OCI-LY3 (cell line): ENCODE data around the gene SLC24A4.

Source experiments
- H2AFZ ChIP-seq: fragments of 200-600, 300-600 bp; shearing (Covaris generic); 2 replicates; pipeline ENCODE4 v1.6.0; 2014; ENCODE audit warnings: antibody characterized with exemption, low read depth, low read length
- H3K27ac ChIP-seq: fragments of 200-600, 300-600 bp; sonication (generic); 2 replicates; pipeline ENCODE4 v1.5.1; 2014; ENCODE audit warnings: mild to moderate bottlenecking, low read length, moderate library complexity, mixed read lengths
- H3K27me3 ChIP-seq: fragments of 200-600, 300-600 bp; sonication (generic); 2 replicates; pipeline ENCODE4 v1.6.1; 2014; ENCODE audit warnings: low read depth, low read length, mixed read lengths
- H3K36me3 ChIP-seq: fragments of 200-600, 300-600 bp; sonication (generic); replicated peaks from 2 replicates; pipeline ENCODE3; 2014; ENCODE audit warnings: low read depth, low read length, mixed read lengths
- H3K4me1 ChIP-seq: fragments of 300-600, 200-600 bp; sonication (generic); 2 replicates; pipeline ENCODE4 v1.6.1; 2014; ENCODE audit warnings: low read length, mixed read lengths
- H3K4me2 ChIP-seq: fragments of 200-600, 300-600 bp; sonication (generic); 2 replicates; pipeline ENCODE4 v1.6.1; 2014; ENCODE audit warnings: low read length, mixed read lengths
- H3K4me3 ChIP-seq: fragments of 300-600, 200-600 bp; sonication (generic); 2 replicates; pipeline ENCODE4 v1.5.1; 2014; ENCODE audit warnings: antibody characterized with exemption, mild to moderate bottlenecking, low read length, moderate library complexity
- H3K79me2 ChIP-seq: fragments of 300-600, 200-600 bp; shearing (Covaris generic); 2 replicates; pipeline ENCODE4 v1.6.1; 2014; ENCODE audit warnings: mild to moderate bottlenecking, low read length, mixed read lengths
- H3K9ac ChIP-seq: fragments of 300-600, 200-600 bp; shearing (Covaris generic); 2 replicates; pipeline ENCODE4 v1.6.0; 2014; ENCODE audit warnings: mild to moderate bottlenecking, low read length, moderate library complexity
- H3K9me3 ChIP-seq: fragments of 200-600, 300-600 bp; shearing (Covaris generic); 2 replicates; pipeline ENCODE4 v1.6.1; 2014; ENCODE audit warnings: low read length, mixed read lengths; ENCODE audit not compliant: insufficient read depth
- H4K20me1 ChIP-seq: fragments of 200-600, 300-600 bp; sonication (generic); 2 replicates; pipeline ENCODE4 v1.6.1; 2016; ENCODE audit warnings: low read length, mixed read lengths; ENCODE audit not compliant: insufficient read depth
- EZH2phosphoT487 ChIP-seq: fragments of 200-600 bp; shearing (Covaris generic); IDR thresholded peaks from 2 replicates; pipeline ENCODE4 v1.6.1; 2018; ENCODE audit warnings: antibody characterized with exemption, mixed run types, low read depth
- TF ChIP-seq, protein P1 (sequence below): fragments of 200-600, 300-600 bp; sonication (generic); IDR thresholded peaks from 2 replicates; pipeline ENCODE4 v1.5.1; 2014; ENCODE audit warnings: antibody characterized with exemption, low read length, low read depth

The SLC24A4 gene

DNA sequence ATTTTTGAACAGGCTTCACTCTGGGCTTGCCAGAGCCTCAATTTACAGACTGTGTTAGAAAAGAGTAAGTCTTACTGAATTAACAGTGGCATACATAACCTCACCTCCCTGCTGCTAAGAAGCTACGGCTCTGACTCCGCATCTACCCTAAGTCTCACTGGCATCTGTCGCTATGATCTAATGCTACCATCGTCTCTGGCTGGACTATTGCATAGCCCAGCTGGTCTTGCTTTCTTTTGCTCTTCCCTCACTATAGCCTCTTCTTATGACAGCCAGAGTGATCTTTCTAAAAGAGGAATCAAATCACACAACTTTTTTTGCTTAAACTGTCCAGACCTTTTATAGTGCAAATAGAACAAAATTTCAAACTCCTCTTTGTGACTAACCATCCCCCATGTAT, 81.1 kb downstream of the SLC24A4 start:
- Histone ChIP-seq H3K27me3 (no peaks in the 10 kb centered on the region), H3K79me2 (no peaks in the 10 kb centered on the region), H4K20me1 (no peaks in the 10 kb centered on the region), H3K27ac (no peak overlapping the region), H3K4me3 (no peak overlapping the region), H3K4me1 (peaks cover 39% of the 10 kb centered on the region), H3K4me2 (no peak overlapping the region), H2AFZ (no peak overlapping the region), H3K9ac (no peak overlapping the region), H3K36me3 (peaks cover 11% of the 10 kb centered on the region), H3K9me3 (peaks cover 23% of the 10 kb centered on the region)
- TF ChIP-seq, protein P1, sequence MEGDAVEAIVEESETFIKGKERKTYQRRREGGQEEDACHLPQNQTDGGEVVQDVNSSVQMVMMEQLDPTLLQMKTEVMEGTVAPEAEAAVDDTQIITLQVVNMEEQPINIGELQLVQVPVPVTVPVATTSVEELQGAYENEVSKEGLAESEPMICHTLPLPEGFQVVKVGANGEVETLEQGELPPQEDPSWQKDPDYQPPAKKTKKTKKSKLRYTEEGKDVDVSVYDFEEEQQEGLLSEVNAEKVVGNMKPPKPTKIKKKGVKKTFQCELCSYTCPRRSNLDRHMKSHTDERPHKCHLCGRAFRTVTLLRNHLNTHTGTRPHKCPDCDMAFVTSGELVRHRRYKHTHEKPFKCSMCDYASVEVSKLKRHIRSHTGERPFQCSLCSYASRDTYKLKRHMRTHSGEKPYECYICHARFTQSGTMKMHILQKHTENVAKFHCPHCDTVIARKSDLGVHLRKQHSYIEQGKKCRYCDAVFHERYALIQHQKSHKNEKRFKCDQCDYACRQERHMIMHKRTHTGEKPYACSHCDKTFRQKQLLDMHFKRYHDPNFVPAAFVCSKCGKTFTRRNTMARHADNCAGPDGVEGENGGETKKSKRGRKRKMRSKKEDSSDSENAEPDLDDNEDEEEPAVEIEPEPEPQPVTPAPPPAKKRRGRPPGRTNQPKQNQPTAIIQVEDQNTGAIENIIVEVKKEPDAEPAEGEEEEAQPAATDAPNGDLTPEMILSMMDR, result no peak
- TF ChIP-seq EZH2phosphoT487, result no peak

DNA sequence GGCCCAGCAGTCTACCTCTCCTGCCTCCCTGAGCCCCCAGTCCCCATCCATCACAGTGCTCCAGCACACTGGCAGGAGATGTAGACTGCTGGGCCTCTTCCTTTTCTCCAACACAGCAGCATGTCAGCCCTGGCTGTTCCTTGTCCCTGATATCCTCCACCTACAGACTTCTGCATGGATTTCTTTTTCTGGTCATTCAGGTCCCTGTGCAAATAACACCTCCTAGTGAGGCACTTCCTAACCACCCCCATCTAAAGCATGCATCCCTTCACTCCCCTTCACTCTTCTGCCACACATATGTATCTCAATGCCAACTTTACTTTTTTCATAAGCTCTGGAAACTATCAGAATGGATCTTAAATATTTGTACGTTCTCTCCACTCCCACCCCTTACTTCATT, 81.5 kb downstream of the SLC24A4 start:
- H3K9ac ChIP-seq, result no peak overlapping the region
- TF ChIP-seq EZH2phosphoT487, result no peak
- TF ChIP-seq, protein P1, result no peak

DNA sequence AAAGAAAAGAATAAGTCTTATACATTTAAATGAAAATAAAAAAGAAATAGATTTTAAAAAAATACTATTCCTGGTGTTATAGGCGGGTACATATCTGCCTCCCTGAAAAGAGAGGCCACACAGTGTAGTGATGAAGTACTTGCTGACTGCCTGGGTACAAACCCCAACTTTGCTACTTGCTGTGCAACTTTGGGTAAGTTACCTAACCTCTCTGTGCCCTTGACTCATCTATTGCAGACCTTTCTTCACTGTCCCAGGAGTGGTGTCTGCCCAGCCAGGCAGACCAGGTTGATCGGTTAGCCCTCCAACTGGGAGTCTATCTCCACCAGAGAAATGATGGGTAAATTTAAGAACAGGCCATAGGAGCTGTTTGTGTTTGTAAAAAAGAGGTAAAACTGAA, 82.0 kb downstream of the SLC24A4 start:
- H3K4me2 ChIP-seq, result no peak overlapping the region
- no peaks in the 10 kb centered on the region for H4K20me1 ChIP-seq
- no peak overlapping the region for H3K27ac ChIP-seq
- no peaks in the 10 kb centered on the region for H3K27me3 ChIP-seq
- H3K9me3 ChIP-seq, result peaks cover 23% of the 10 kb centered on the region
- TF ChIP-seq EZH2phosphoT487, result no peak
- TF ChIP-seq, protein P1, result no peak
- peaks cover 30% of the 10 kb centered on the region for H3K4me1 ChIP-seq
- peaks cover 11% of the 10 kb centered on the region for H3K36me3 ChIP-seq
- H3K9ac ChIP-seq, result no peak overlapping the region
- H3K4me3 ChIP-seq, result no peak overlapping the region
- no peaks in the 10 kb centered on the region for H3K79me2 ChIP-seq
- H2AFZ ChIP-seq, result no peak overlapping the region

More for the DNA sequence above, 81.5 kb downstream of the SLC24A4 start:
- H3K9me3 ChIP-seq, result peaks cover 23% of the 10 kb centered on the region
- H3K36me3 ChIP-seq, result peaks cover 11% of the 10 kb centered on the region
- H3K4me3 ChIP-seq, result no peak overlapping the region
- H3K4me2 ChIP-seq, result no peak overlapping the region
- H3K4me1 ChIP-seq, result peaks cover 35% of the 10 kb centered on the region
- no peaks in the 10 kb centered on the region for H4K20me1 ChIP-seq
- no peaks in the 10 kb centered on the region for H3K79me2 ChIP-seq
- no peaks in the 10 kb centered on the region for H3K27me3 ChIP-seq
- H2AFZ ChIP-seq, result no peak overlapping the region
- H3K27ac ChIP-seq, result no peak overlapping the region

DNA sequence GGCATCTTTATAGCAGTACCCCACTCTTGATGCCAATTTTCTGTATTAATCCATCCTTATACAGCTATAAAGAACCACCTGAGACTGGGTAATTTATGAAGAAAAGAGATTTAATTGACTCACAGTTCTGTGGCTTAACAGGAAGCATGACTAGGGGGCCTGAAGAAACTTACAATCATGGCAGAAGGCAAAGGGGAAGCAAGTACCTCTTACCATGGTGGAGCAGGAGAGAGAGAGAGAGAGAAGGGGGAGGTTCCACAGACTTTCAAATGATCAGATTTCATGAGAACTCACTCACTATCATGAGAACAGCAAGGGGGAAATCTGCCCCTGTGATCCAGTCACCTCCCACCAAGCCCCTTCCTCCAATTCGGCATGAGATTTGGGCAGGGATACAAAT, 84.4 kb downstream of the SLC24A4 start:
- peaks cover 8% of the 10 kb centered on the region for H3K36me3 ChIP-seq
- no peaks in the 10 kb centered on the region for H3K27me3 ChIP-seq
- TF ChIP-seq EZH2phosphoT487, result no peak
- TF ChIP-seq, protein P1, result no peak
- no peak overlapping the region for H3K27ac ChIP-seq
- no peaks in the 10 kb centered on the region for H3K79me2 ChIP-seq
- peaks cover 16% of the 10 kb centered on the region for H3K9me3 ChIP-seq
- no peak overlapping the region for H3K4me2 ChIP-seq
- no peak overlapping the region for H3K9ac ChIP-seq
- H2AFZ ChIP-seq, result no peak overlapping the region
- H4K20me1 ChIP-seq, result no peaks in the 10 kb centered on the region
- H3K4me1 ChIP-seq, result peaks cover 7% of the 10 kb centered on the region
- no peak overlapping the region for H3K4me3 ChIP-seq
